ENCODE results near the gene ST7. TPM values are rescaled to one million over a fixed set of nuclear protein-coding genes. Genes with fewer than 3 reads are reported as not detected.

The ST7 gene, protein sequence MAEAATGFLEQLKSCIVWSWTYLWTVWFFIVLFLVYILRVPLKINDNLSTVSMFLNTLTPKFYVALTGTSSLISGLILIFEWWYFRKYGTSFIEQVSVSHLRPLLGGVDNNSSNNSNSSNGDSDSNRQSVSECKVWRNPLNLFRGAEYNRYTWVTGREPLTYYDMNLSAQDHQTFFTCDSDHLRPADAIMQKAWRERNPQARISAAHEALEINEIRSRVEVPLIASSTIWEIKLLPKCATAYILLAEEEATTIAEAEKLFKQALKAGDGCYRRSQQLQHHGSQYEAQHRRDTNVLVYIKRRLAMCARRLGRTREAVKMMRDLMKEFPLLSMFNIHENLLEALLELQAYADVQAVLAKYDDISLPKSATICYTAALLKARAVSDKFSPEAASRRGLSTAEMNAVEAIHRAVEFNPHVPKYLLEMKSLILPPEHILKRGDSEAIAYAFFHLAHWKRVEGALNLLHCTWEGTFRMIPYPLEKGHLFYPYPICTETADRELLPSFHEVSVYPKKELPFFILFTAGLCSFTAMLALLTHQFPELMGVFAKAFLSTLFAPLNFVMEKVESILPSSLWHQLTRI
- total RNA-seq, result 17.0 and 19.0 TPM in 2 replicates

- DNase-seq (ENCODE audit: low read depth), result peak; percentile 23
- Histone ChIP-seq H3K36me3 (ENCODE audit: control insufficient read depth, insufficient read depth, low read length) (no peaks in the 10 kb centered on the region), H3K4me3 (ENCODE audit: low read depth, low read length) (peak within 1 kb of the TSS; percentile 93), H3K27me3 (ENCODE audit: control insufficient read depth, insufficient read depth, low read length) (no peaks in the 10 kb centered on the region)
- no peak for TF ChIP-seq CTCF (IDR thresholded peaks at IDR 0.05; ENCODE audit: insufficient read depth, low read length, poor library complexity, severe bottlenecking)
Observed at GRCh38 chr7:116953372-116953905, at the start of gene ST7. TSS of gene ST7 (plus strand) at chr7:116953501. CDS start at chr7:116953541, 40 bp downstream.

- no peak overlapping the region for H3K4me3 ChIP-seq (ENCODE audit: low read depth, low read length)
- no peaks in the 10 kb centered on the region for H3K27me3 ChIP-seq (ENCODE audit: control insufficient read depth, insufficient read depth, low read length)
- no peak for TF ChIP-seq CTCF (IDR thresholded peaks at IDR 0.05; ENCODE audit: insufficient read depth, low read length, poor library complexity, severe bottlenecking)
- DNase-seq (ENCODE audit: low read depth), result no peak
- no peaks in the 10 kb centered on the region for H3K36me3 ChIP-seq (ENCODE audit: control insufficient read depth, insufficient read depth, low read length)
Observed at GRCh38 chr7:116906391-116906790, 46.9 kb upstream of the ST7 start.

- no peak overlapping the region for H3K4me3 ChIP-seq (ENCODE audit: low read depth, low read length)
- peaks cover 1% of the 10 kb centered on the region for H3K36me3 ChIP-seq (ENCODE audit: control insufficient read depth, insufficient read depth, low read length)
- no peak for TF ChIP-seq CTCF (IDR thresholded peaks at IDR 0.05; ENCODE audit: insufficient read depth, low read length, poor library complexity, severe bottlenecking)
- DNase-seq (ENCODE audit: low read depth), result no peak
- H3K27me3 ChIP-seq (ENCODE audit: control insufficient read depth, insufficient read depth, low read length), result no peaks in the 10 kb centered on the region
Observed at GRCh38 chr7:116910383-116910782, 42.9 kb upstream of the ST7 start.

DNA sequence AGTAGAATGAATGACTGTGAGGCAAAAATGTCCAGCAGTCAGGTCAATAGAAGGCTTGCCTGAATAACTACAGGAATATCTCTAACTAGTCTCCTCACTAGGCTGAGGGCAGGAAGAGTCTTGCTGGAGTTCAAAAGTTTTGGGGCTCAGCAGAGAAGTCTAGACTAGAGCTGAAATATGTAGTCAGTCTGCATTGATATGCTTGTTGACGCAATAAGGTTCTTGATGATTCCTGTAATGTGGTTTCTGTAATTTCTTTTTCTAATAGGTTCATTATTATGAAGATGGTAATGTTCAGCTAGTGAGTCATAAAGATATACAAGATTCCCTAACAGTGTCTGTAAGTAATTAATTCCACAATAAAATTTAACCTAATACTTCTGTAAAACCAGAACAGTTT lies 41.5 kb upstream of the ST7 start:
- TF ChIP-seq CTCF (IDR thresholded peaks at IDR 0.05; ENCODE audit: insufficient read depth, low read length, poor library complexity, severe bottlenecking), result no peak
- no peak for DNase-seq (ENCODE audit: low read depth)
- H3K36me3 ChIP-seq (ENCODE audit: control insufficient read depth, insufficient read depth, low read length), result peaks cover 1% of the 10 kb centered on the region
- no peaks in the 10 kb centered on the region for H3K27me3 ChIP-seq (ENCODE audit: control insufficient read depth, insufficient read depth, low read length)
- no peak overlapping the region for H3K4me3 ChIP-seq (ENCODE audit: low read depth, low read length)

DNA sequence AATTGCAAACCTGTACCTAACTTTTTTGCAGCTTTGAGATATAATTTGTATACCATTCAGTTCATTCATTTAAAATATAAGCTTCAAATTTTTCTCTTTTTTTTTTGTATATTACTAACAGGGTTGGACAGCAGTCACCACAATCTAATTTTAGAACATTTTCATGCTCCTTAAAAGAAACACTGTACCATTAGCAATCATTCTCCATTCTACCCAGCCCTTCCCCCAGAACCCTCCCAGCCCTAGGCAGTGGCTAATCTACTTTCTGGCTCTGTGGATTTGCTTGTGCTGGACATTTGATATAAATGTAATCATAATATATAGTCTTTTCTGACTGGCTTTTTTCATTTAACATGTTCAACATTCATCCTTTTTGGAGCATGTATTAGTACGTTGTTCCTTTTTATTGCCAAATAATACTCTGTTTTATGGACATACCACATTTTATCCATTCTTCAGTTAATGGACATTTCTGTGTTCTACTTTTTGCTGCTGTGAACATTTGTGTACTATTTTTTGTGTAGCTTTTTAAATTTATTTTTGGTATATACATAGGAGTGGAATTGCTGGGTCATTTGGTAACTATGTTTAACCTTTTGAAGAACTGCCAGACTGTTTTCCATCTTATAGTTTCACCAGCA lies 40.9 kb upstream of the ST7 start:
- no peak for DNase-seq (ENCODE audit: low read depth)
- Histone ChIP-seq H3K27me3 (ENCODE audit: control insufficient read depth, insufficient read depth, low read length) (no peaks in the 10 kb centered on the region), H3K4me3 (ENCODE audit: low read depth, low read length) (no peak overlapping the region), H3K36me3 (ENCODE audit: control insufficient read depth, insufficient read depth, low read length) (peaks cover 1% of the 10 kb centered on the region)
- no peak for TF ChIP-seq CTCF (IDR thresholded peaks at IDR 0.05; ENCODE audit: insufficient read depth, low read length, poor library complexity, severe bottlenecking)

Measured in kidney epithelial cell (primary cell).